Measurements from ENCODE around the gene CHRNA1. TPM values are rescaled to one million over a fixed set of nuclear protein-coding genes. Genes with fewer than 3 reads are reported as not detected.

Gene CHRNA1
- total RNA-seq, 2 experiments from 2014 or later, result not detected

GRCh38 chr2:174768557-174768956, 4.3 kb upstream of the CHRNA1 start:
- CTCF ChIA-PET, result interaction anchor here (1.2 to 1.5 kb wide), 2 partner anchors 19 to 221 kb away, joined by 3 read pairs; no protein-coding TSS in a partner anchor
- POLR2A ChIA-PET, result no interaction called here

- CTCF ChIA-PET, result interaction anchor here (0.9 kb wide), 1 partner anchor 9 kb away, joined by 3 read pairs; no protein-coding TSS in a partner anchor
- POLR2A ChIA-PET, result no interaction called here
Observed at GRCh38 chr2:174766271-174766670, 2.0 kb upstream of the CHRNA1 start.

- ChIA-PET CTCF (interaction anchor here (0.9 kb wide), 1 partner anchor 10 kb away, joined by 3 read pairs; no protein-coding TSS in a partner anchor), POLR2A (no interaction called here)
Observed at GRCh38 chr2:174765576-174765975, 1.3 kb upstream of the CHRNA1 start.

- POLR2A ChIA-PET, result no interaction called here
Observed at GRCh38 chr2:174763780-174764179, 492 bp downstream of the CHRNA1 start.

GRCh38 chr2:174762464-174762863, 1.8 kb downstream of the CHRNA1 start:
- POLR2A ChIA-PET, result no interaction called here
- CTCF ChIA-PET, result interaction anchor here (1.6 kb wide), 1 partner anchor 63 kb away, joined by 3 read pairs; no protein-coding TSS in a partner anchor

More at GRCh38 chr2:174763780-174764179, 492 bp downstream of the CHRNA1 start:
- CTCF ChIA-PET, result no interaction called here

- ChIA-PET CTCF (interaction anchor here (1.6 kb wide), 1 partner anchor 62 kb away, joined by 3 read pairs; no protein-coding TSS in a partner anchor), POLR2A (no interaction called here)
Observed at GRCh38 chr2:174761837-174762236, 2.4 kb downstream of the CHRNA1 start.

GRCh38 chr2:174760845-174761473, 3.3 kb downstream of the CHRNA1 start:
- ChIA-PET CTCF (interaction anchor here (1.6 kb wide), 1 partner anchor 61 kb away, joined by 3 read pairs; no protein-coding TSS in a partner anchor), POLR2A (no interaction called here)

GRCh38 chr2:174759381-174760065, 4.7 kb downstream of the CHRNA1 start:
- POLR2A ChIA-PET, result no interaction called here

GRCh38 chr2:174756743-174757142, 7.5 kb downstream of the CHRNA1 start:
- POLR2A ChIA-PET, result no interaction called here
- CTCF ChIA-PET, result no interaction called here

More at GRCh38 chr2:174759381-174760065, 4.7 kb downstream of the CHRNA1 start:
- CTCF ChIA-PET, result interaction anchor here (1.5 kb wide), 1 partner anchor 10 kb away, joined by 5 read pairs; no protein-coding TSS in a partner anchor

GRCh38 chr2:174753038-174753633, 11.1 kb downstream of the CHRNA1 start:
- POLR2A ChIA-PET, result interaction anchor here (0.6 to 0.7 kb wide), 2 partner anchors 20 to 266 kb away, joined by 3 to 4 read pairs; partner anchors contain the start of gene GPR155
- CTCF ChIA-PET, result interaction anchor here (0.7 to 2.7 kb wide), 5 partner anchors 18 to 56 kb away, joined by 3 to 7 read pairs (median 4); no protein-coding TSS in a partner anchor

GRCh38 chr2:174752403-174753037, 11.8 kb downstream of the CHRNA1 start:
- POLR2A ChIA-PET, result interaction anchor here (0.6 to 0.7 kb wide), 2 partner anchors 21 to 266 kb away, joined by 3 to 4 read pairs; partner anchors contain the start of gene GPR155

GRCh38 chr2:174750923-174751441, 13.3 kb downstream of the CHRNA1 start:
- CTCF ChIA-PET, result interaction anchor here (0.6 to 4.2 kb wide), 3 partner anchors 44 to 239 kb away, joined by 3 to 26 read pairs (median 3); no protein-coding TSS in a partner anchor

More at GRCh38 chr2:174752403-174753037, 11.8 kb downstream of the CHRNA1 start:
- CTCF ChIA-PET, result interaction anchor here (0.8 to 2.7 kb wide), 3 partner anchors 28 to 55 kb away, joined by 3 to 7 read pairs (median 4); no protein-coding TSS in a partner anchor

GRCh38 chr2:174749793-174750192, 14.5 kb downstream of the CHRNA1 start:
- ChIA-PET POLR2A (no interaction called here), CTCF (interaction anchor here (0.8 to 4.2 kb wide), 18 partner anchors 9 to 287 kb away, joined by 3 to 26 read pairs (median 4); partner anchors contain the start of gene CHN1)

More at GRCh38 chr2:174750923-174751441, 13.3 kb downstream of the CHRNA1 start:
- POLR2A ChIA-PET, result interaction anchor here (1.4 kb wide), 1 partner anchor 85 kb away, joined by 3 read pairs; no protein-coding TSS in a partner anchor

- CTCF ChIA-PET, result interaction anchor here (0.6 to 4.2 kb wide), 27 partner anchors 10 to 483 kb away, joined by 3 to 26 read pairs (median 4); partner anchors contain the start of gene CHN1
- POLR2A ChIA-PET, result no interaction called here
Observed at GRCh38 chr2:174748948-174749347, 15.3 kb downstream of the CHRNA1 start.

- ChIA-PET CTCF (no interaction called here), POLR2A (no interaction called here)
Observed at GRCh38 chr2:174745142-174745541, 19.1 kb downstream of the CHRNA1 start.

GRCh38 chr2:174744111-174744510, 20.2 kb downstream of the CHRNA1 start:
- ChIA-PET POLR2A (no interaction called here), CTCF (no interaction called here)

GRCh38 chr2:174740721-174741120, 23.6 kb downstream of the CHRNA1 start:
- POLR2A ChIA-PET, result no interaction called here

GRCh38 chr2:174738841-174739240, 25.4 kb downstream of the CHRNA1 start:
- POLR2A ChIA-PET, result no interaction called here
- CTCF ChIA-PET, result interaction anchor here (1.2 to 1.3 kb wide), 2 partner anchors 10 to 39 kb away, joined by 3 read pairs; no protein-coding TSS in a partner anchor

More at GRCh38 chr2:174740721-174741120, 23.6 kb downstream of the CHRNA1 start:
- CTCF ChIA-PET, result no interaction called here

GRCh38 chr2:174731546-174731945, 32.7 kb downstream of the CHRNA1 start:
- ChIA-PET CTCF (interaction anchor here (1.1 to 1.3 kb wide), 3 partner anchors 18 to 34 kb away, joined by 3 to 4 read pairs (median 3); no protein-coding TSS in a partner anchor), POLR2A (no interaction called here)

Measured in activated CD8-positive, alpha-beta memory T cell treated with anti-CD3 and anti-CD28 coated beads for 36 hours (primary cell).